Peyer's patch (tissue), 4 donors: ENCODE data around the gene PKDCC.

Experiments used
- CTCF ChIP-seq, 6 experiments: fragments of 450-650 bp in 4 of 6; fragments of 200-600 bp in 2 of 6; sonication (generic) in 1 of 6; IDR thresholded peaks; one replicate each; pipeline ENCODE4 v1.5.1; 2017 to 2019; ENCODE audit warnings: antibody characterized with exemption in 6 of 6, mild to moderate bottlenecking in 3 of 6, moderate library complexity in 1 of 6
- POLR2A ChIP-seq, 2 donors: fragments of 450-650 bp; IDR thresholded peaks; one replicate each; pipeline ENCODE4 v1.5.1; 2017; ENCODE audit warnings: antibody characterized with exemption in 2 of 2, mild to moderate bottlenecking in 2 of 2, moderate library complexity in 2 of 2

- TF ChIP-seq CTCF (IDR thresholded peaks at IDR 0.05) (no peak), POLR2A (IDR thresholded peaks at IDR 0.05) (no peak)
Observed at GRCh38 chr2:42029639-42030199, 18.1 kb upstream of the PKDCC start.
